H9 (cell line): ENCODE data around the gene CYP21A2. TPM values are rescaled to one million over a fixed set of nuclear protein-coding genes. Genes with fewer than 3 reads are reported as not detected.
"Not testable (repeated sequence)": the region's sequence is repeated elsewhere in the genome, so short reads cannot be mapped to it uniquely, and the experiment has no call there.

Source experiments
- DNase-seq: peaks from one replicate; pipeline ENCODE4 v3.0.0-alpha.2; 2017
- H2AFZ ChIP-seq: one replicate; pipeline ENCODE4 v1.6.1; 2013; ENCODE audit warnings: mild to moderate bottlenecking, low read length, control low read depth, moderate library complexity
- H2AK5ac ChIP-seq: 2 replicates; pipeline ENCODE4 v1.6.1; 2013; ENCODE audit warnings: low read length, control low read depth, mixed read lengths; ENCODE audit not compliant: insufficient read length
- H2BK120ac ChIP-seq: one replicate; pipeline ENCODE4 v1.6.1; 2013; ENCODE audit warnings: low read depth, mild to moderate bottlenecking, low read length, control low read depth, inconsistent platforms; ENCODE audit not compliant: poor library complexity, severe bottlenecking
- H2BK12ac ChIP-seq: 2 replicates; pipeline ENCODE4 v1.6.1; 2013; ENCODE audit warnings: low read length, control low read depth, mixed read lengths, low read depth; ENCODE audit not compliant: insufficient read length
- H2BK15ac ChIP-seq: 2 replicates; pipeline ENCODE4 v1.6.1; 2013; ENCODE audit warnings: low read depth, low read length, control low read depth
- H2BK20ac ChIP-seq: one replicate; pipeline ENCODE4 v1.6.1; 2013; ENCODE audit warnings: low read depth, mild to moderate bottlenecking, low read length, control low read depth, inconsistent platforms; ENCODE audit not compliant: poor library complexity, severe bottlenecking
- H2BK5ac ChIP-seq: 2 replicates; pipeline ENCODE4 v1.6.1; 2013; ENCODE audit warnings: low read length, control low read depth, mixed read lengths; ENCODE audit not compliant: insufficient read length
- H3K14ac ChIP-seq: 2 replicates; pipeline ENCODE4 v1.6.1; 2013; ENCODE audit warnings: low read length, control low read depth; ENCODE audit not compliant: insufficient read depth
- H3K18ac ChIP-seq: 2 replicates; pipeline ENCODE4 v1.6.1; 2013; ENCODE audit warnings: low read depth, mild to moderate bottlenecking, mixed read lengths, low read length, control low read depth; ENCODE audit not compliant: insufficient read length
- H3K23ac ChIP-seq: 2 replicates; pipeline ENCODE4 v1.6.1; 2013; ENCODE audit warnings: low read length, control low read depth, mixed read lengths, low read depth; ENCODE audit not compliant: insufficient read length
- H3K23me2 ChIP-seq: 2 replicates; pipeline ENCODE4 v1.6.1; 2013; ENCODE audit warnings: low read depth, mild to moderate bottlenecking, mixed read lengths, low read length, control low read depth; ENCODE audit not compliant: insufficient read length, poor library complexity, severe bottlenecking
- H3K27ac ChIP-seq: 2 replicates; pipeline ENCODE4 v1.5.1; 2013; ENCODE audit warnings: low read length, control low read depth, mixed read lengths, low read depth; ENCODE audit not compliant: insufficient read length
- H3K27me3 ChIP-seq: 2 replicates; pipeline ENCODE4 v1.6.1; 2013; ENCODE audit warnings: low read length, control low read depth, inconsistent platforms; ENCODE audit not compliant: insufficient read depth
- H3K4ac ChIP-seq: 2 replicates; pipeline ENCODE4 v1.6.1; 2013; ENCODE audit warnings: low read depth, mild to moderate bottlenecking, control low read depth, inconsistent platforms, low read length, moderate library complexity
- H3K4me1 ChIP-seq: 2 replicates; pipeline ENCODE4 v1.6.1; 2013; ENCODE audit warnings: low read length, control low read depth, inconsistent platforms; ENCODE audit not compliant: insufficient read depth
- H3K4me2 ChIP-seq: 2 replicates; pipeline ENCODE4 v1.6.1; 2013; ENCODE audit warnings: low read length, control low read depth, mixed read lengths; ENCODE audit not compliant: insufficient read length, insufficient read depth
- H3K56ac ChIP-seq: 2 replicates; pipeline ENCODE4 v1.6.1; 2013; ENCODE audit warnings: low read depth, mild to moderate bottlenecking, mixed read lengths, low read length, control low read depth; ENCODE audit not compliant: insufficient read length
- H3K79me1 ChIP-seq: 2 replicates; pipeline ENCODE4 v1.6.1; 2013; ENCODE audit warnings: low read depth, mild to moderate bottlenecking, moderate library complexity, low read length, control low read depth, inconsistent platforms; ENCODE audit not compliant: insufficient read depth, poor library complexity, severe bottlenecking
- H3K79me2 ChIP-seq: 2 replicates; pipeline ENCODE4 v1.6.1; 2013; ENCODE audit warnings: low read length, control low read depth, inconsistent platforms; ENCODE audit not compliant: insufficient read depth
- H3K9ac ChIP-seq: 2 replicates; pipeline ENCODE4 v1.6.1; 2013; ENCODE audit warnings: low read length, control low read depth, mixed read lengths; ENCODE audit not compliant: insufficient read length; ENCODE audit errors: extremely low read depth
- H3K9me3 ChIP-seq: one replicate; pipeline ENCODE4 v1.6.1; 2013; ENCODE audit warnings: low read depth, low read length, inconsistent platforms; ENCODE audit not compliant: control insufficient read depth
- H3T11ph ChIP-seq: one replicate; pipeline ENCODE4 v1.6.1; 2013; ENCODE audit warnings: mild to moderate bottlenecking, low read length, control low read depth, inconsistent platforms
- H4K20me1 ChIP-seq: one replicate; pipeline ENCODE4 v1.6.1; 2013; ENCODE audit not compliant: control insufficient read depth, insufficient read length, insufficient read depth
- H4K5ac ChIP-seq: 2 replicates; pipeline ENCODE4 v1.6.1; 2013; ENCODE audit warnings: low read depth, mild to moderate bottlenecking, mixed read lengths, low read length, control low read depth; ENCODE audit not compliant: insufficient read length
- H4K8ac ChIP-seq: replicated peaks from 2 replicates; pipeline ENCODE4 v1.6.1; 2013; ENCODE audit warnings: low read length, control low read depth, mixed read lengths, low read depth; ENCODE audit not compliant: insufficient read length
- H4K91ac ChIP-seq: 2 replicates; pipeline ENCODE4 v1.6.1; 2013; ENCODE audit warnings: low read depth, mild to moderate bottlenecking, moderate library complexity, mixed read lengths, low read length, control low read depth; ENCODE audit not compliant: insufficient read length
- H3K27ac Mint-ChIP-seq, 3 experiments: 2 replicates in 2 of 3; 3 replicates in 1 of 3; pipeline ENCODE4 v1.8.0; 2020 to 2021; ENCODE audit warnings: mixed read lengths in 3 of 3, mild to moderate bottlenecking in 1 of 3, moderate library complexity in 1 of 3
- H3K27me3 Mint-ChIP-seq: 2 replicates; pipeline ENCODE4 v1.8.0; 2021; ENCODE audit warnings: low read depth, mild to moderate bottlenecking, moderate library complexity, mixed read lengths
- H3K36me3 Mint-ChIP-seq, 3 experiments: 2 replicates in 2 of 3; 3 replicates in 1 of 3; pipeline ENCODE4 v1.8.0; 2020 to 2021; ENCODE audit warnings: low read depth in 3 of 3, mixed read lengths in 3 of 3; ENCODE audit not compliant: insufficient read depth in 1 of 3
- H3K4me1 Mint-ChIP-seq, 2 experiments: 2 replicates each; pipeline ENCODE4 v1.8.0; 2020; ENCODE audit warnings: mixed read lengths in 2 of 2
- H3K4me3 Mint-ChIP-seq, 2 experiments: 2 replicates in 1 of 2; 3 replicates in 1 of 2; pipeline ENCODE4 v1.8.0; 2020 to 2021; ENCODE audit warnings: mild to moderate bottlenecking in 2 of 2, mixed read lengths in 2 of 2, moderate library complexity in 1 of 2
- H3K9me3 Mint-ChIP-seq, 2 experiments: 2 replicates in 1 of 2; 3 replicates in 1 of 2; pipeline ENCODE4 v1.8.0; 2020; ENCODE audit warnings: mild to moderate bottlenecking in 2 of 2, mixed read lengths in 2 of 2, moderate library complexity in 1 of 2
- WGBS: extraction: QIAGEN DNeasy Blood & Tissue Kit; methylation state at CpG from one replicate; pipeline ENCODE4 v1.1.7; 2013; ENCODE audit warnings: missing lambda C conversion rate, low lambda C conversion rate, mixed read lengths; ENCODE audit not compliant: insufficient read length; ENCODE audit errors: extremely low coverage; 5-methylcytosine and 5-hydroxymethylcytosine counted together
- total RNA-seq: library from RNA; stranded (reverse); gene quantifications from 2 replicates; pipeline ENCODE4 v1.2.1, GENCODE V29; 2021

The CYP21A2 gene
- total RNA-seq, 1 experiment from 2014 or later, result not detected

GRCh38 chr6:32008616-32009015 is 29.6 kb upstream of the CYP21A2 start:
- not testable (repeated sequence) for H3K4me2 ChIP-seq, H3K23ac ChIP-seq

GRCh38 chr6:32009537-32009936 is 28.7 kb upstream of the CYP21A2 start:
- H2BK5ac ChIP-seq, H3K56ac ChIP-seq, H3K23ac ChIP-seq, H3K79me2 ChIP-seq, H3T11ph ChIP-seq, H3K36me3 Mint-ChIP-seq, H2BK15ac ChIP-seq, H3K4me3 Mint-ChIP-seq, H3K9me3 Mint-ChIP-seq, H3K27me3 Mint-ChIP-seq, H4K5ac ChIP-seq, H2BK20ac ChIP-seq, H4K20me1 ChIP-seq, H3K27ac Mint-ChIP-seq, DNase-seq, H4K91ac ChIP-seq, H2BK12ac ChIP-seq, H2AFZ ChIP-seq, H3K4me2 ChIP-seq, H3K27ac ChIP-seq, H3K27me3 ChIP-seq, H3K79me1 ChIP-seq, H3K23me2 ChIP-seq, H3K18ac ChIP-seq, H4K8ac ChIP-seq, H3K9me3 ChIP-seq, H2AK5ac ChIP-seq, H3K9ac ChIP-seq, H2BK120ac ChIP-seq, H3K14ac ChIP-seq, H3K4ac ChIP-seq, H3K4me1 ChIP-seq, H3K4me1 Mint-ChIP-seq: not testable (repeated sequence)
- no CpG with 5 or more reads among the region's 12 CpGs for WGBS

More at GRCh38 chr6:32008616-32009015, 29.6 kb upstream of the CYP21A2 start:
- H3K9me3 Mint-ChIP-seq, H3K4me3 Mint-ChIP-seq, H3K79me1 ChIP-seq, H2BK5ac ChIP-seq, DNase-seq, H4K20me1 ChIP-seq, H3K27ac ChIP-seq, H3K14ac ChIP-seq, H2BK120ac ChIP-seq, H3K27ac Mint-ChIP-seq, H2BK15ac ChIP-seq, H3K79me2 ChIP-seq, H3T11ph ChIP-seq, H4K91ac ChIP-seq, H2BK20ac ChIP-seq, H3K9ac ChIP-seq, H2BK12ac ChIP-seq, H3K27me3 Mint-ChIP-seq, H2AFZ ChIP-seq, H3K36me3 Mint-ChIP-seq, H3K23me2 ChIP-seq, H3K4ac ChIP-seq, H3K4me1 ChIP-seq, H4K8ac ChIP-seq, H3K4me1 Mint-ChIP-seq, H3K18ac ChIP-seq, H3K56ac ChIP-seq, H3K27me3 ChIP-seq, H2AK5ac ChIP-seq, H3K9me3 ChIP-seq, H4K5ac ChIP-seq: not testable (repeated sequence)
- WGBS, result no CpG with 5 or more reads among the region's 12 CpGs
